Thoracic aorta (tissue), 2 donors: Measurements from ENCODE around the gene CCND1. TPM values are rescaled to one million over a fixed set of nuclear protein-coding genes. Genes with fewer than 3 reads are reported as not detected.

ENCODE experiments used
- ATAC-seq: fragments of 150-250 bp; one replicate; pipeline ENCODE4 v1.8.0; 2017; ENCODE audit warnings: low read depth; ENCODE audit not compliant: insufficient number of reproducible peaks, low FRiP score
- DNase-seq: peaks from one replicate; pipeline ENCODE4 v3.0.0-alpha.2; 2020; ENCODE audit warnings: low spot score
- H3K27ac ChIP-seq, 2 donors: fragments of 200-600 bp; sonication (generic); 1 replicate in 1 of 2; 2 replicates in 1 of 2; pipeline ENCODE4 v1.5.1; 2016; ENCODE audit warnings: mild to moderate bottlenecking in 2 of 2, moderate library complexity in 2 of 2
- H3K27me3 ChIP-seq: fragments of 200-600 bp; sonication (generic); replicated peaks from 2 replicates; pipeline ENCODE4 v1.6.0; 2016; ENCODE audit warnings: mild to moderate bottlenecking; ENCODE audit not compliant: insufficient read depth
- H3K36me3 ChIP-seq: fragments of 200-600 bp; sonication (generic); one replicate; pipeline ENCODE4 v1.5.1; 2016
- H3K4me1 ChIP-seq, 2 donors: fragments of 200-600 bp; sonication (generic); 1 replicate in 1 of 2; 2 replicates in 1 of 2; pipeline versions ENCODE4 v1.5.1 to v1.6.0; 2016; ENCODE audit warnings: low read depth in 2 of 2, mild to moderate bottlenecking in 1 of 2; ENCODE audit not compliant: control insufficient read depth in 1 of 2
- H3K4me3 ChIP-seq: fragments of 200-600 bp; sonication (generic); 2 replicates; pipeline ENCODE4 v1.5.1; 2016; ENCODE audit warnings: mild to moderate bottlenecking
- H3K9me3 ChIP-seq: fragments of 200-600 bp; sonication (generic); 2 replicates; pipeline ENCODE4 v1.5.1; 2016
- CTCF ChIP-seq: fragments of 200-600 bp; sonication (generic); IDR thresholded peaks from one replicate; pipeline ENCODE4 v1.5.1; 2019; ENCODE audit warnings: antibody characterized with exemption
- total RNA-seq, 2 donors: library from RNA; depleted of rRNA; stranded (reverse); fragments of >200 nt; gene quantifications; one replicate each; pipeline versions ENCODE4 v1.1.0 to v1.2.3, GENCODE V29; 2016

The CCND1 gene
- total RNA-seq: 100 to 1,000 TPM; 109 to 142 TPM

- Histone ChIP-seq H3K36me3 (peaks cover 10% of the 10 kb centered on the region), H3K4me1 (peaks cover 38 to 61% of the 10 kb centered on the region in 2 donors), H3K27ac (peak within 1 kb of the TSS; percentile 88 to 90), H3K27me3 (no peaks in the 10 kb centered on the region), H3K4me3 (peak within 1 kb of the TSS; percentile 97), H3K9me3 (no peaks in the 10 kb centered on the region)
- TF ChIP-seq CTCF: peak; percentile 37
- DNase-seq: peak; percentile 34
- no peak for ATAC-seq
These were observed at the start of gene CCND1 for GRCh38 chr11:69640995-69641581. Gene CCND1, plus strand, starts transcription at chr11:69641156. Its CDS starts 158 bp downstream, at chr11:69641314.

- no peak for TF ChIP-seq CTCF
- no peaks in the 10 kb centered on the region for H3K27me3 ChIP-seq
These were observed 47.8 kb upstream of the CCND1 start for GRCh38 chr11:69592986-69593650.

GRCh38 chr11:69593851-69594250 is 47.1 kb upstream of the CCND1 start:
- DNase-seq: no peak
- no peak overlapping the region for H3K4me3 ChIP-seq
- H3K36me3 ChIP-seq: no peaks in the 10 kb centered on the region
- no peaks in the 10 kb centered on the region for H3K27me3 ChIP-seq
- H3K27ac ChIP-seq: no peak overlapping the region
- TF ChIP-seq CTCF: no peak
- ATAC-seq: no peak
- H3K4me1 ChIP-seq: no peaks in the 10 kb centered on the region
- no peaks in the 10 kb centered on the region for H3K9me3 ChIP-seq

More at GRCh38 chr11:69592986-69593650, 47.8 kb upstream of the CCND1 start:
- Histone ChIP-seq H3K4me1 (no peaks in the 10 kb centered on the region), H3K27ac (no peak overlapping the region), H3K4me3 (no peak overlapping the region), H3K36me3 (no peaks in the 10 kb centered on the region), H3K9me3 (no peaks in the 10 kb centered on the region)
- ATAC-seq (no peak), DNase-seq (no peak)

GRCh38 chr11:69594481-69594880 is 46.5 kb upstream of the CCND1 start:
- ATAC-seq (no peak), DNase-seq (no peak)
- no peak for TF ChIP-seq CTCF

GRCh38 chr11:69595805-69596665 is 44.9 kb upstream of the CCND1 start:
- H3K27ac ChIP-seq: no peak overlapping the region
- DNase-seq (no peak), ATAC-seq (no peak)
- H3K27me3 ChIP-seq: no peaks in the 10 kb centered on the region
- H3K9me3 ChIP-seq: no peaks in the 10 kb centered on the region
- no peak overlapping the region for H3K4me3 ChIP-seq
- H3K4me1 ChIP-seq: no peaks in the 10 kb centered on the region
- no peaks in the 10 kb centered on the region for H3K36me3 ChIP-seq
- TF ChIP-seq CTCF: no peak

More at GRCh38 chr11:69594481-69594880, 46.5 kb upstream of the CCND1 start:
- no peaks in the 10 kb centered on the region for H3K27me3 ChIP-seq
- no peaks in the 10 kb centered on the region for H3K4me1 ChIP-seq
- H3K27ac ChIP-seq: no peak overlapping the region
- H3K36me3 ChIP-seq: no peaks in the 10 kb centered on the region
- H3K4me3 ChIP-seq: no peak overlapping the region
- no peaks in the 10 kb centered on the region for H3K9me3 ChIP-seq
